HL-60 (cell line): ENCODE data around the gene HOXA13.

ENCODE experiments used
- DNase-seq, 2 experiments: peaks; one replicate each; pipeline ENCODE4 v3.0.0-alpha.2; 2010 to 2020; ENCODE audit warnings: low read depth in 1 of 2, low spot score in 1 of 2
- H3K27ac ChIP-seq: fragments of 250-450 bp; sonication (Bioruptor Pico); replicated peaks from 2 replicates; pipeline ENCODE4 v1.5.1; 2020; ENCODE audit warnings: mild to moderate bottlenecking, moderate library complexity
- H3K27me3 ChIP-seq: fragments of 250-450 bp; sonication (Bioruptor Pico); 2 replicates; pipeline ENCODE4 v1.5.1; 2021; ENCODE audit warnings: mild to moderate bottlenecking, moderate library complexity; ENCODE audit not compliant: insufficient read depth, poor library complexity, severe bottlenecking
- H3K4me3 ChIP-seq: replicated peaks from 2 replicates; pipeline ENCODE4 v1.5.1; 2011; ENCODE audit warnings: mild to moderate bottlenecking, control low read depth, low read length; ENCODE audit not compliant: insufficient read depth
- CTCF ChIP-seq: IDR thresholded peaks from one replicate; pipeline ENCODE4 v1.5.1; 2011; ENCODE audit warnings: low read length, control low read depth, inconsistent platforms; ENCODE audit not compliant: insufficient read depth
- GABPA ChIP-seq: IDR thresholded peaks from 2 replicates; pipeline ENCODE4 v1.6.1; 2012; ENCODE audit warnings: low read depth
- POLR2AphosphoS5 ChIP-seq: IDR thresholded peaks from 2 replicates; pipeline ENCODE4 v1.6.1; 2012; ENCODE audit warnings: low read depth
- REST ChIP-seq: IDR thresholded peaks from 2 replicates; pipeline ENCODE4 v1.6.1; 2012; ENCODE audit warnings: low read depth; ENCODE audit not compliant: insufficient replicate concordance
- SPI1 ChIP-seq: IDR thresholded peaks from 2 replicates; pipeline ENCODE4 v1.6.1; 2012; ENCODE audit warnings: low read depth, mild to moderate bottlenecking, borderline replicate concordance

The HOXA13 gene

GRCh38 chr7:27204851-27205322, 5.0 kb upstream of the HOXA13 start:
- DNase-seq, result no peak
- Histone ChIP-seq H3K4me3 (no peak overlapping the region), H3K27ac (no peak overlapping the region), H3K27me3 (peaks cover 64% of the 10 kb centered on the region)
- TF ChIP-seq POLR2AphosphoS5 (no peak), SPI1 (no peak), GABPA (no peak), CTCF (no peak), REST (no peak)

GRCh38 chr7:27203964-27204594, 4.2 kb upstream of the HOXA13 start:
- TF ChIP-seq CTCF (no peak), SPI1 (no peak), REST (no peak), GABPA (no peak), POLR2AphosphoS5 (no peak)
- peaks cover 66% of the 10 kb centered on the region for H3K27me3 ChIP-seq
- no peak for DNase-seq

GRCh38 chr7:27203365-27203953, 3.6 kb upstream of the HOXA13 start:
- TF ChIP-seq REST (no peak), CTCF (no peak), SPI1 (no peak), GABPA (no peak), POLR2AphosphoS5 (no peak)
- no peak for DNase-seq
- Histone ChIP-seq H3K27me3 (peaks cover 71% of the 10 kb centered on the region), H3K4me3 (no peak overlapping the region), H3K27ac (no peak overlapping the region)

More at GRCh38 chr7:27203964-27204594, 4.2 kb upstream of the HOXA13 start:
- Histone ChIP-seq H3K4me3 (no peak overlapping the region), H3K27ac (no peak overlapping the region)
